Superior temporal gyrus (tissue), 1 donor: Measurements from ENCODE around the gene MYBBP1A.
"Not testable (repeated sequence)": the region's sequence is repeated elsewhere in the genome, so short reads cannot be mapped to it uniquely, and the experiment has no call there.

Experiments
- DNase-seq: peaks from one replicate; pipeline ENCODE4 v3.0.0-alpha.2; 2016; ENCODE audit errors: extremely low spot score

The MYBBP1A gene

GRCh38 chr17:4588898-4589625 is 33.9 kb upstream of the MYBBP1A start:
- no peak for DNase-seq

DNA sequence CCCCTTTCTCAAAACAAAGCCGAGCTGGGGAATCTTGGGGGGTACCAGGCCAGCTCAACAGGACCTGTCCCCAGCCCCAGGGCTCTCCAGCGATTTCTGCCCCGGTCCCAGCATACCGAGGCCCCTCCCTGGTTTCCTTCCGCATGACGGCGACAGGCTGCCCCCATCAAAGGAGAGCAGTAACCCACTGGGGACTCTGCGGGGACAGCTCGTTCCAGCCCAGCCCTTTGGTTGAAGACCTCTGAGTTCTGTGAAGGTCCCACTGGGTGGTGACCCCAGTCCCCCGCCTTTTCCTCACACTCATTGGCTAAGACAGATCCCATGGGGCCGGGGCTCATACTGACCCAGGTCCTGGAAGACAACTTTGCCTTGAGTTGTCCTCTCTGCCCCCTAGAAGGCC is 33.2 kb upstream of the MYBBP1A start:
- no peak for DNase-seq

DNA sequence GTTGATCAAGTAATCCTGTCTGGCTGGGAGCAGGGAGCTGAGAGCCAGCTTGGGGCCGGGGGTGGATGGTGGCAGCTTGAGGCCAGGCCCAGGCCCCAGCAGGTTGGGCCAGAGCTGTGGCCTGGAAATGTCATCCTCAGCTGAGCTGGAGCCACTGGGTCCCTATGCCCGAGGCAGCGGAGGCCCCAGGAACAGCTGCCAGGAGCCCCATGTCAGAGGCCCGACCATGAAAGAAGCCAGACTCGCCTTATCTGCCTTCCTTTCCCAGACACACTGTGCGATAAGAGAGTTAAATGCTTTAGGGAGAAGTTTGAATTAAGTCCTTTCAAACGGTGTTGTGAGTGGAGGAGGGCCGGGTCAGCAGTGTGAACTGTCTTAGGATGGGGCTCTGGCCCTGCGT is 32.6 kb upstream of the MYBBP1A start:
- DNase-seq: no peak

DNA sequence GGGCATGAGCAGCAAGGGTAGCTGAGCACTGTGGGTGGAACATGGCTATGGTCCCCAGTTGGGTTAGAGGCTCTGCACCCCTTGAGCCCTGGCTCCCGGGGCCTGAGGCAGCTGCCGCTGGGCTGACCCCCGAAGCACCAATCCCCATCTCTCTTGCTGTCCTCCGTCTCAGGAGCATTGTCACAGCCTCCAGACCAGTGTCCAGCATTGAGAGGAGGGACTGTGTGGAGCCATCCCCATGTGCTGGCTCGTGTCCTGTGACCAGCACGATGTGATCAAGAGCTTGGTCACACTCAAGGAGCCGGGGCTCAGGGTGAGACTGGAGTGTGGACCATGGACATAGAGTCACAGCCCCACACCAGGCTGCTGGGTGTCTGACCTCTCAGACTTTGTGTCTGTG is 32.0 kb upstream of the MYBBP1A start:
- DNase-seq: no peak

DNA sequence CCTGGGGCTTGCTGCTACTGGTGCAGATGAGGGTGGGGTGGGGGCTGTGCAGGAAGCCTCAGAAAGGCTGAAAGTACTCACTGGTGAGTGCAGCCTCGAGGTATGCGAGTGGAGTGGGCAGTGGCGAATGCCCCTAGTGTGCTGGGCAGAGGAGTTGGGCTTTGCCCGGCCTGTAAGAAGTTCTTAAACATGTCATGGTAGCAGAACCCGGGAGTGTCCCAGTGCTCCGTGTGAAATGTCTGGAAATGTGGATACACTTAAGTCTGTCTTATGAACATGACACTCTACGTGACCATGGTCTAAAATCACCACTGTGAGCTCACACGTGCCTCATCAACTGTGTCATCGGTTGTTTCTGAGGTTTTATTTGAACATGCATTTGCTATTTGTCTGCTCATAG is 30.9 kb upstream of the MYBBP1A start:
- no peak for DNase-seq

DNA sequence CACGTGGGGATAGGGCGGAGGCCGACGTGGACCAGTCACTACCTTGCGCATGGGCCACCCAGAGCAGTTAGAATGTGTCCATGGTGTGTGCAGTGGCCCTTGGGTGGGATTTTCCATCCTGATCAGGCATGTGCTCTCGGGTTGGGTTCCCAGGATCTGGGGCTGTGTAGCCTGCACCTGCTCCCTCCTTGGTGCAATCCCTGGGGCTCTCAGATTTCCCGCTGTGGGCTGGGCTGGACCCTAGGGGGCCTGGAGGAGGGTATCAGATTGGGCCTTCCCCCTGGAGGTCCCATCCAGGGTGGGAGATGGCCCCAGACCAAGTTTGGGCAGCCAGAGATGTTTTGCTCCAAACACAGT is 30.4 kb upstream of the MYBBP1A start:
- DNase-seq: no peak

- no peak for DNase-seq
These were observed 29.9 kb upstream of the MYBBP1A start for GRCh38 chr17:4584917-4585637.

DNA sequence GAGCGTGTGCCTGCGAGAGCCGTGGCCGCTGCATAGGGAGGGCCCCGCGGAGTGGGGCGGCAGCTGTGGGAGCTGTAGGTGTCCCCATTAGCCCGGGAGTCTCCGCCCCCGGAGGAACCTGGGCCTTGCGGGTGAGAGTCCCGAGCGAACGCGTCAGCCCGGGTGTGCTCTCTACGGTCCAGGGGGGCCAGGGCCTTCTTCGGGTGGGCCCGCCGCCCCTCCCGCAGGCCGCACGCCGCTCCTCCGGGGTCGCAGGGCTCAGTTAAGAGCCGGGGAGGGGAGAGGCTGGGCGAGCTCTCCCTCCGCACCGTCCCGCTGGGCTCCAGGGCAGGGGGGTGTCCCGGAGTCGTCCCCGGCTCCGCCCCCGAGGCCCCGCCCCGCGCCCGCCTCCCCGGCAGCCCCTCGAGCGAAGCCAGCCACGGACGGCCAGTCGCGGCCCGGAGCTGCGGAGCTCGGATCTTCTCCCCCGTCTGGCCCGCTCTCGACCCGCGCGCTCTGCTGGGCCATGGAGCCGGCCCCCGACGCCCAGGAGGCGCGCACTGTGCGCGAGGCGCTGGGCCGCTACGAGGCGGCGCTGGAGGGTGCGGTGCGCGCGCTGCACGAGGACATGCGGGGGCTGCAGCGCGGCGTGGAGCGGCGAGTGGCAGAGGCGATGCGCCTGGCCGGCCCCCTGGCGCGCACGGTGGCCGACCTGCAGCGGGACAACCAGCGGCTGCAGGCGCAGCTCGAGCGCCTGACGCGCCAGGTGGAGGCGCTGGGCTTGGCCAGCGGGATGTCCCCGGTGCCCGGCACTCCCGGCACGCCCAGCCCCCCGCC is 29.1 kb upstream of the MYBBP1A start, which contains the start of gene SMTNL2:
SMTNL2 (plus strand) TSS at position 429 of the 816 bp plus-strand sequence; CDS start at position 506, 77 bp downstream.
- DNase-seq: no peak

- no peak for DNase-seq
These were observed 28.6 kb upstream of the MYBBP1A start for GRCh38 chr17:4583782-4584100.

GRCh38 chr17:4583206-4583605 is 28.0 kb upstream of the MYBBP1A start:
- DNase-seq: no peak

DNA sequence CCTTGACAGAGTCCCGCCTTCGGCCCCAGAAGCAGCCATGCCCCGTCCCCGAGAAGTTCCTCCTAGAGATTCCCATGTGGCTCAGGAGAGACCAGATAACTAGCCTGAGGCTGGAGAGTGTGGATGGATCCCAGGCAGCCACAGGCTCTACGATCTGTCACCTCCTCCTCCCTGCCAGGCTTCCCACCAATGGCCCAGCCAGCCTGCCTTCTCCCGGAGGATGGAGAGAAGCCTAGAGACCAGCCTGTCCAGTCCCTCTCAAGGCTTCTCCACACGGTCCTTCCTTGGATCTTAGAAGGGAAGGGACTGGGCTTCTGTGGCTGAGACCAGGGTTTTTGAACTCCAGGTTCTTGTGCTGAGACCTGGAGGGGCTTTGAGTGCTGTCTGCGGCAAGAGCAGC is 27.5 kb upstream of the MYBBP1A start:
- no peak for DNase-seq

- DNase-seq: no peak
These were observed 26.9 kb upstream of the MYBBP1A start for GRCh38 chr17:4582101-4582501.

- no peak for DNase-seq
These were observed 25.1 kb upstream of the MYBBP1A start for GRCh38 chr17:4580291-4580690.

- DNase-seq: no peak
These were observed 24.5 kb upstream of the MYBBP1A start for GRCh38 chr17:4579678-4580077.

DNA sequence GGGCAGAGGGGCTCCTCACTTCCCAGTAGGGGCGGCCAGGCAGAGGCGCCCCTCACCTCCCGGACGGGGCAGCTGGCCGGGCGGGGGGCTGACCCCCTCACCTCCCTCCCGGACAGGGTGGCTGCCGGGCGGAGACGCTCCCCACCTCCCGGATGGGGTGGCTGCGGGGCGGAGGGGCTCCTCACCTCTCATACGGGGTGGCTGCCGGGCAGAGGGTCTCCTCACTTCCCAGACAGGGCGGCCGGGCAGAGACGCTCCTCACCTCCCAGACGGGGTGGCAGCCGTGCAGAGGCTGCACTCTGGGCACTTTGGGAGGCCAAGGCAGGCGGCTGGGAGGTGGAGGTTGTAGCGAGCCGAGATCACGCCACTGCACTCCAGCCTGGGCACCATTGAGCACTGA is 23.2 kb upstream of the MYBBP1A start:
- not testable (repeated sequence) for DNase-seq

- no peak for DNase-seq
These were observed 22.3 kb upstream of the MYBBP1A start for GRCh38 chr17:4577386-4577993.

GRCh38 chr17:4576729-4577322 is 21.6 kb upstream of the MYBBP1A start:
- no peak for DNase-seq

- no peak for DNase-seq
These were observed 21.0 kb upstream of the MYBBP1A start for GRCh38 chr17:4576161-4576558.

DNA sequence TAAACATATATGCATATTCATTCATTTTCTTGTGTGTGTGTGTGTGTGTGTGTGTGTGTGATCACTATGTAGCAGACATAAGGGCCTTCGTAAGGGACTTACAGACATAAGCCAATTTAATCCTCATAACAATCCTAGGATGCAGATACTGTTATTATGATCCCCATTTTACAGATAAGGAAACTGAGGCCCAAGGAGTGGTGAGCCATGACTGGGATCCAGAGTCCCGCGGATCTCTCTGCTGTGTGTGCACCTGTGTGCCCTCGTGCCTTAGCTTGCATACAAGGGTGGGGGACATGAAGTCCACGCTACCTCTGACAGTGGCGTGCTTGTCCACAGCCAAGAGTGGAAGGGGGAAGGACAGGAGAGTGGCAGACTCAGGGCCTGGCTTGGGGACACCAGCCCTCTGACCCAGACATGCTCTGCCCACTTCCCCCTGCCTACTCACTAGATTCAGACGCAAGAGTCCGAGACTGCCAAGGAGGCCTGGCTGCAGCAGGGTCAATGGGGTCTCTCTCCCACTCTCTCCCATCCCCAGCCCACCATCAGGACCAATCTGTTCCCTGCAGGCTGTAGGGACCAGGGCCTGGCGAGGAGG is 19.4 kb upstream of the MYBBP1A start:
- DNase-seq: no peak

DNA sequence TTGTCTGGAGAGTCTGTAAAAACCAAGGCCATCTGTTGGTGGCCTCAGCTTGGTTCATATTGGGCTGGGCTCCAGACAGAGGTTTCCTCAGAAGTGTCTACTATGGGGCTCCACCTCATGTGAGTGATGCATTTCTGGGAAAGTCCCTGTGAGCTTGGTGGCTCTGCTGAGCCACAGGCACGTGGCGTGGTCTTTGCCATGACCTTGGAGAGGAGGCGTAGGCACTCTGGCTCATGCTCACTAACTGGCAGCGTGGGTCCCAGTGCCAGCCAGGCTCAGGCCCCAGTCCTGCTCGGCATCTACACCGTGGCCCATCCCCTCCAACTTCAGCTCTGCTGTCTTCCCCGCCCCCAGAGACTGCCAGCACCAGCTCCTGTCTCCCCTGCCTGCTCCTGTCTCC is 18.5 kb upstream of the MYBBP1A start:
- no peak for DNase-seq

GRCh38 chr17:4573115-4573514 is 17.9 kb upstream of the MYBBP1A start:
- DNase-seq: no peak

DNA sequence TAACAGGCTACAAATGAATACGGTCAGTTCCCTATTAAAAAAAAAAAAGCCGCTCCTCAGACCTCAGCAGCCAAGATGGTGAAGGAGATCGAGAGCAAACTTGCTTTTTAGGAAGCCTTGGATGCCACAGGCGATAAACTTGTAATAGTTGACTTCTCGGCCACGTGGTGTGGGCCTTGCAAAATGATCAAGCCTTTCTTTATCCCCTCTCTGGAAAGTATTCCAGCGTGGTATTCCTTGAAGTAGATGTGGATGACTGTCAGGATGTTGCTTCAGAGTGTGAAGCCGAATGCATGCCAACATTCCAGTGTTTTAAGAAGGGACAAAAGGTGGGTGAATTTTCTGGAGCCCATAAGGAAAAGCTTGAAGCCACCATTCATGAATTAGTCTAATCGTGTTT is 16.9 kb upstream of the MYBBP1A start:
- DNase-seq: no peak
